HepG2 (cell line): Measurements from ENCODE around the gene TMEM221. TPM values are rescaled to one million over a fixed set of nuclear protein-coding genes. Genes with fewer than 3 reads are reported as not detected.

Experiments
- BCL3 ChIP-seq: sonication (generic); formaldehyde crosslinking; IDR thresholded peaks from 2 replicates; pipeline ENCODE4 v1.5.1; 2020; ENCODE audit warnings: mild to moderate bottlenecking, missing genetic modification reagents, moderate library complexity
- BORCS8-MEF2B ChIP-seq: sonication (generic); formaldehyde crosslinking; IDR thresholded peaks from 2 replicates; pipeline ENCODE4 v1.8.0; 2022; ENCODE audit warnings: mild to moderate bottlenecking, missing genetic modification reagents
- E2F5 ChIP-seq: sonication (generic); formaldehyde crosslinking; conservative IDR thresholded peaks from 2 replicates; pipeline ENCODE4 v1.4.0; 2020; ENCODE audit warnings: missing genetic modification reagents
- FIP1L1 ChIP-seq: fragments of 200-400 bp; formaldehyde crosslinking; IDR thresholded peaks from 2 replicates; pipeline ENCODE4 v1.6.1; 2018; ENCODE audit warnings: low read depth, mild to moderate bottlenecking, low read length, moderate library complexity, borderline replicate concordance; ENCODE audit not compliant: insufficient read depth
- FOXK1 ChIP-seq: sonication (generic); formaldehyde crosslinking; IDR thresholded peaks from 2 replicates; pipeline ENCODE4 v1.4.0; 2020; ENCODE audit warnings: low read depth, missing genetic modification reagents, borderline replicate concordance
- IRF2 ChIP-seq: IDR thresholded peaks from 2 replicates; pipeline ENCODE4 v1.6.1; 2018; ENCODE audit warnings: missing genetic modification reagents, missing compliant biosample characterization
- KLF9 ChIP-seq: IDR thresholded peaks from 2 replicates; pipeline ENCODE4 v1.6.1; 2016; ENCODE audit warnings: low read depth
- MED8 ChIP-seq: sonication (generic); formaldehyde crosslinking; IDR thresholded peaks from 2 replicates; pipeline ENCODE4 v1.8.1; 2023; ENCODE audit warnings: mild to moderate bottlenecking, missing genetic modification reagents; ENCODE audit not compliant: insufficient replicate concordance
- PAXIP1 ChIP-seq: sonication (generic); formaldehyde crosslinking; conservative IDR thresholded peaks from 2 replicates; pipeline ENCODE4 v1.4.0; 2020; ENCODE audit warnings: mild to moderate bottlenecking, missing genetic modification reagents, moderate library complexity
- RAD51 ChIP-seq: fragments of 450-650 bp; IDR thresholded peaks from 2 replicates; pipeline ENCODE4 v1.6.1; 2016; ENCODE audit warnings: borderline replicate concordance
- USF2 ChIP-seq, 2 experiments: sonication (generic) in 1 of 2; formaldehyde crosslinking in 1 of 2; IDR thresholded peaks; 2 replicates each; pipeline versions ENCODE4 v1.5.1 to v1.6.1; 2011 to 2020; ENCODE audit warnings: borderline replicate concordance in 1 of 2, low read depth in 1 of 2, low read length in 1 of 2, mild to moderate bottlenecking in 1 of 2, missing genetic modification reagents in 1 of 2, moderate library complexity in 1 of 2
- ZBTB26 ChIP-seq: IDR thresholded peaks from 2 replicates; pipeline ENCODE4 v1.6.1; 2016; ENCODE audit warnings: missing compliant biosample characterization, missing genetic modification reagents, borderline replicate concordance
- ZBTB34 ChIP-seq: sonication (generic); formaldehyde crosslinking; IDR thresholded peaks from 2 replicates; pipeline ENCODE4 v1.8.0; 2022; ENCODE audit warnings: mild to moderate bottlenecking, missing genetic modification reagents
- ZNF432 ChIP-seq: sonication (generic); formaldehyde crosslinking; IDR thresholded peaks from 2 replicates; pipeline ENCODE4 v1.5.0; 2020; ENCODE audit warnings: missing genetic modification reagents, mild to moderate bottlenecking, borderline replicate concordance
- ZNF460 ChIP-seq: sonication (generic); formaldehyde crosslinking; IDR thresholded peaks from 2 replicates; pipeline ENCODE4 v1.5.1; 2020; ENCODE audit warnings: missing genetic modification reagents, mild to moderate bottlenecking, borderline replicate concordance
- ZNF549 ChIP-seq: sonication (generic); formaldehyde crosslinking; IDR thresholded peaks from 2 replicates; pipeline ENCODE4 v1.5.0; 2020; ENCODE audit warnings: missing genetic modification reagents
- ZNF768 ChIP-seq: sonication (generic); formaldehyde crosslinking; IDR thresholded peaks from 2 replicates; pipeline ENCODE4 v1.4.0; 2020; ENCODE audit warnings: missing genetic modification reagents
- ZNF788 ChIP-seq: sonication (generic); formaldehyde crosslinking; IDR thresholded peaks from 2 replicates; pipeline ENCODE4 v1.5.0; 2020; ENCODE audit warnings: mild to moderate bottlenecking, missing genetic modification reagents, borderline replicate concordance
- polyA plus RNA-seq, 8 experiments: library from polyadenylated mRNA; depleted of rRNA in 3 of 8; stranded (reverse) in 7 of 8; unstranded in 1 of 8; fragments of >200 nt; fragmentation: Illumina TruSeq in 4 of 8; extraction: Trizol in 4 of 8; gene quantifications; 2 replicates each; pipeline versions ENCODE4 v1.2.1 to v1.2.3, GENCODE V29; 2011 to 2016; ENCODE audit warnings: low read depth in 4 of 8, missing spikeins in 1 of 8, mixed read lengths in 1 of 8; ENCODE audit not compliant: insufficient read depth in 1 of 8
- total RNA-seq, 5 experiments: library from RNA; depleted of rRNA; stranded (reverse); fragments of >200 nt; fragmentation: Illumina TruSeq; extraction: Trizol; gene quantifications; 2 replicates each; pipeline ENCODE4 v1.2.3, GENCODE V29; 2016; ENCODE audit warnings: low read depth in 1 of 5

The TMEM221 gene
- total and polyA plus RNA-seq, 2 of the 13 experiments (the other 11 are each of a cell fraction or from before 2014, with no cell fraction given) = 0.33 to 0.77 TPM

- TF ChIP-seq ZBTB34 (CRISPR knock-in tag) = no peak
- no peak for TF ChIP-seq ZNF549 (CRISPR knock-in tag)
- no peak; the same call in 1 of the 2 replicates for TF ChIP-seq PAXIP1
- no peak for TF ChIP-seq ZNF460 (CRISPR knock-in tag)
- TF ChIP-seq MED8 = no peak
- TF ChIP-seq FOXK1 (CRISPR knock-in tag) = 0 out of 2 replicates have a peak, but pooled peaks have one; percentile 1
- no peak for TF ChIP-seq FIP1L1
- no peak for TF ChIP-seq E2F5 (CRISPR knock-in tag)
- peak; percentile 65; the same call in 1 of the 2 replicates for TF ChIP-seq BORCS8-MEF2B
- no peak for TF ChIP-seq ZBTB26 (CRISPR knock-in tag)
- no peak for TF ChIP-seq IRF2 (CRISPR knock-in tag)
- TF ChIP-seq RAD51 = no peak
- no peak for TF ChIP-seq USF2 (IDR thresholded peaks at IDR 0.05; ENCODE audit: low read depth, low read length)
- peak; percentile 54 for TF ChIP-seq USF2 (CRISPR knock-in tag; IDR thresholded peaks at IDR 0.05; ENCODE audit: borderline replicate concordance)
- no peak for TF ChIP-seq BCL3 (CRISPR knock-in tag)
- no peak for TF ChIP-seq KLF9 (CRISPR knock-in tag)
- no peak for TF ChIP-seq ZNF788
- no peak for TF ChIP-seq ZNF432 (CRISPR knock-in tag)
- TF ChIP-seq ZNF768 (CRISPR knock-in tag) = no peak
Measured at GRCh38 chr19:17469481-17470067, 21.1 kb upstream of the TMEM221 start (continued).
